Measurements from ENCODE around the gene LEKR1. TPM values are rescaled to one million over a fixed set of nuclear protein-coding genes. Genes with fewer than 3 reads are reported as not detected.

The LEKR1 gene
- total and polyA plus RNA-seq, 2 of the 13 experiments (the other 11 are each of a cell fraction or from before 2014, with no cell fraction given), result 0.49 to 1.5 TPM

DNA sequence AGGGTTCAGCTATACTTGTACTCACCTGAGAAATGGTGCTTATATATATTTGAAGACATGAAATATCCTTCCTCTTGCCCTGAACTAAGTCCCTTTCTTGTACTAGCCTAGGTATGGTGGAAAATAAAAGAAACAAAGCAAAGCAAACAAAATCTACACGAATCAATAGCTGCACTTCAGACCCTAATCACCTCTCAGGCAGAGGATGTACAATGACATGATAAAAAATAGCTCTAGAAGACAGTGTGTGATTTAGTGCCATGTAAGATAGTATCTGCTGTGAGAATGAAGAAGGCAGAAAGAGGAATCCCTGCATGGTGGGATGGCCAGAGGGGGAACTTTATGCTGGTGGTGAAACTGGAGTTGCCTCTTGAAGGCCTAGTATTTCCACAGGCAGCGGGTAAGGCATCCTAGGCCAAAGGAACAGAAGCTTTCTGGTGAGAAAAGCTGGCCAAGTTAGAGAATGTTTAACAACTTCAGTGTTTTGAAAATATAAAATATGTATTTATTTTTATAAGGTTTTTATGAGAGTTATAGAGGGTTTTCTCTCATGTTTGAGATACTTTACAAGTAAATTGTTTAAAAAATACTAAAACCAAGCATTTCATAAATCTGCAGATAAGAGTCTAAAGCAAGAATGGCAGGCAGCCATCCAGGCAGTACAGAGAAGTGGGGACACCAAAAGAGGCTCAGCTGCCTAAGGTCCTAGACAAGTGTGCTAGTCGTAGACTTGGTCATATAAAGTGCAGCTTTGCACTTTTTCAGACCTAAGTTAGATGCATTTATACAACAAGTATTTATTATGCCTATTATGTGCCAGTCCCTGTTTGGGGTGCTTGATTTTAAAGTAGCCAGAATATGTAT, 14.9 kb downstream of the LEKR1 start:
- Histone ChIP-seq H3K9ac (ENCODE audit: insufficient read depth, low read depth, low read length) (no peak overlapping the region), H3K27ac (ENCODE audit: extremely low read length, insufficient read depth, low read length) (no peak overlapping the region), H3K79me2 (ENCODE audit: insufficient read depth, low read length) (no peaks in the 10 kb centered on the region), H2AFZ (ENCODE audit: low read length) (no peak overlapping the region), H3K4me3 (replicated peaks in 1 of 3; ENCODE audit: insufficient read depth in 1 of 3, low read depth in 2 of 3, low read length in 3 of 3) (no peak overlapping the region), H3K9me3 (ENCODE audit: low read length) (no peaks in the 10 kb centered on the region), H3K27me3 (ENCODE audit: control insufficient read depth in 1 of 2, insufficient read depth in 2 of 2, low read length in 2 of 2) (no peaks in the 10 kb centered on the region), H3K36me3 (replicated peaks in 1 of 2; ENCODE audit: control insufficient read depth in 1 of 2, insufficient read depth in 2 of 2, low read length in 2 of 2) (no peaks in the 10 kb centered on the region), H3K4me2 (ENCODE audit: low read depth, low read length) (0 out of 2 replicates have a peak overlapping the region, but pooled peaks have one; percentile 5), H4K20me1 (ENCODE audit: insufficient read depth, low read length) (no peaks in the 10 kb centered on the region), H3K4me1 (ENCODE audit: insufficient read depth, low read length) (peaks cover 26% of the 10 kb centered on the region)
- intact Hi-C loops (cut with micrococcal nuclease; ENCODE audit: unreplicated experiment), result no loop called here
- FAIRE-seq (no peak), ATAC-seq (peak; percentile 19; the same call in 2 of the 3 replicates), DNase-seq (ENCODE audit: low spot score) (no peak)
- ChIA-PET CTCF (ENCODE audit: low intra/inter-chr PET ratio, low total read pairs) (no interaction called here), POLR2A (no interaction called here)
- TF ChIP-seq, protein P1, sequence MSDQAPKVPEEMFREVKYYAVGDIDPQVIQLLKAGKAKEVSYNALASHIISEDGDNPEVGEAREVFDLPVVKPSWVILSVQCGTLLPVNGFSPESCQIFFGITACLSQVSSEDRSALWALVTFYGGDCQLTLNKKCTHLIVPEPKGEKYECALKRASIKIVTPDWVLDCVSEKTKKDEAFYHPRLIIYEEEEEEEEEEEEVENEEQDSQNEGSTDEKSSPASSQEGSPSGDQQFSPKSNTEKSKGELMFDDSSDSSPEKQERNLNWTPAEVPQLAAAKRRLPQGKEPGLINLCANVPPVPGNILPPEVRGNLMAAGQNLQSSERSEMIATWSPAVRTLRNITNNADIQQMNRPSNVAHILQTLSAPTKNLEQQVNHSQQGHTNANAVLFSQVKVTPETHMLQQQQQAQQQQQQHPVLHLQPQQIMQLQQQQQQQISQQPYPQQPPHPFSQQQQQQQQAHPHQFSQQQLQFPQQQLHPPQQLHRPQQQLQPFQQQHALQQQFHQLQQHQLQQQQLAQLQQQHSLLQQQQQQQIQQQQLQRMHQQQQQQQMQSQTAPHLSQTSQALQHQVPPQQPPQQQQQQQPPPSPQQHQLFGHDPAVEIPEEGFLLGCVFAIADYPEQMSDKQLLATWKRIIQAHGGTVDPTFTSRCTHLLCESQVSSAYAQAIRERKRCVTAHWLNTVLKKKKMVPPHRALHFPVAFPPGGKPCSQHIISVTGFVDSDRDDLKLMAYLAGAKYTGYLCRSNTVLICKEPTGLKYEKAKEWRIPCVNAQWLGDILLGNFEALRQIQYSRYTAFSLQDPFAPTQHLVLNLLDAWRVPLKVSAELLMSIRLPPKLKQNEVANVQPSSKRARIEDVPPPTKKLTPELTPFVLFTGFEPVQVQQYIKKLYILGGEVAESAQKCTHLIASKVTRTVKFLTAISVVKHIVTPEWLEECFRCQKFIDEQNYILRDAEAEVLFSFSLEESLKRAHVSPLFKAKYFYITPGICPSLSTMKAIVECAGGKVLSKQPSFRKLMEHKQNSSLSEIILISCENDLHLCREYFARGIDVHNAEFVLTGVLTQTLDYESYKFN (CRISPR knock-in tag; conservative IDR thresholded peaks at IDR 0.05), result peak; percentile 55
- no peak for TF ChIP-seq SMARCC2 (IDR thresholded peaks at IDR 0.05)
- TF ChIP-seq, protein P2, sequence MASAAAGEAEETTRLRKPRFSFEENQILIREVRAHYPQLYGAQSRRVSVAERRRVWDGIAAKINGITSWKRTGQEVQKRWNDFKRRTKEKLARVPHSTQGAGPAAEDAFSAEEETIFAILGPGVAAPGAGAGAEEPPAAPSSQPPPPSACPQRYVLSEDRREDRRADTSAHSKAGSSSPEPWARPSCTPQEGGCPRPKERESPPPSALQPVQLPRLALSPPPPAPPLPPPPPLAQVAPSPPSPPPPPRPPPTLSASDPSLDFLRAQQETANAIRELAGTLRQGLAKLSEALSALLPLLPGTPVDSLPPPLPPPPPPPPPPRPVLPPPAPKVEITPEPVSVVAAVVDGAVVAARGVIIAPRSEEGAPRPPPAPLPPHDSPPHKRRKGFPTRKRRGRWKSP (CRISPR knock-in tag; IDR thresholded peaks at IDR 0.05), result no peak
- TF ChIP-seq ERF (CRISPR knock-in tag; IDR thresholded peaks at IDR 0.05), result no peak
- no peak for TF ChIP-seq KAT8 (CRISPR knock-in tag; IDR thresholded peaks at IDR 0.05)
- TF ChIP-seq ZNF550 (CRISPR knock-in tag; IDR thresholded peaks at IDR 0.05; ENCODE audit: borderline replicate concordance), result no peak
- TF ChIP-seq, protein P3, sequence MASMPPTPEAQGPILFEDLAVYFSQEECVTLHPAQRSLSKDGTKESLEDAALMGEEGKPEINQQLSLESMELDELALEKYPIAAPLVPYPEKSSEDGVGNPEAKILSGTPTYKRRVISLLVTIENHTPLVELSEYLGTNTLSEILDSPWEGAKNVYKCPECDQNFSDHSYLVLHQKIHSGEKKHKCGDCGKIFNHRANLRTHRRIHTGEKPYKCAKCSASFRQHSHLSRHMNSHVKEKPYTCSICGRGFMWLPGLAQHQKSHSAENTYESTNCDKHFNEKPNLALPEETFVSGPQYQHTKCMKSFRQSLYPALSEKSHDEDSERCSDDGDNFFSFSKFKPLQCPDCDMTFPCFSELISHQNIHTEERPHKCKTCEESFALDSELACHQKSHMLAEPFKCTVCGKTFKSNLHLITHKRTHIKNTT (CRISPR knock-in tag; IDR thresholded peaks at IDR 0.05), result no peak
- TF ChIP-seq ZNF230 (CRISPR knock-in tag; IDR thresholded peaks at IDR 0.05), result no peak
- TF ChIP-seq, protein P4, sequence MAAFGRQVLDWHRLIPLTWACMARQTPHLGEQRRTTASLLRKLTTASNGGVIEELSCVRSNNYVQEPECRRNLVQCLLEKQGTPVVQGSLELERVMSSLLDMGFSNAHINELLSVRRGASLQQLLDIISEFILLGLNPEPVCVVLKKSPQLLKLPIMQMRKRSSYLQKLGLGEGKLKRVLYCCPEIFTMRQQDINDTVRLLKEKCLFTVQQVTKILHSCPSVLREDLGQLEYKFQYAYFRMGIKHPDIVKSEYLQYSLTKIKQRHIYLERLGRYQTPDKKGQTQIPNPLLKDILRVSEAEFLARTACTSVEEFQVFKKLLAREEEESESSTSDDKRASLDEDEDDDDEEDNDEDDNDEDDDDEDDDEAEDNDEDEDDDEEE (CRISPR knock-in tag; IDR thresholded peaks at IDR 0.05), result no peak
- no peak for TF ChIP-seq PITX1 (CRISPR knock-in tag; IDR thresholded peaks at IDR 0.05)
- no peak for TF ChIP-seq SOX6 (IDR thresholded peaks at IDR 0.05)
- peak; percentile 34; the same call in 1 of the 2 replicates for TF ChIP-seq SOX6 (CRISPR knock-in tag; IDR thresholded peaks at IDR 0.05)
- TF ChIP-seq FOXC1 (CRISPR knock-in tag; IDR thresholded peaks at IDR 0.05; ENCODE audit: borderline replicate concordance), result no peak
- TF ChIP-seq ZNF3 (CRISPR knock-in tag; IDR thresholded peaks at IDR 0.05), result no peak
- no peak for TF ChIP-seq ZNF496 (CRISPR knock-in tag; IDR thresholded peaks at IDR 0.05; ENCODE audit: insufficient replicate concordance)
- no peak for TF ChIP-seq NPAS2 (CRISPR knock-in tag; IDR thresholded peaks at IDR 0.05; ENCODE audit: borderline replicate concordance)
- WGBS (ENCODE audit: low lambda C conversion rate), result 38% methylated on average over 3 of the region's 3 CpGs
- in situ Hi-C loops (cut with HindIII; ENCODE audit: extremely low pct_ligation_motif_present, low pct_unique_long_range_greater_than_20kb), result no loop called here
- no TSS peak for BruUV-seq (replicated peaks)
